IPS-20b (cell line): Measurements from ENCODE around the gene CORO6.
"Not testable (repeated sequence)": the region's sequence is repeated elsewhere in the genome, so short reads cannot be mapped to it uniquely, and the experiment has no call there.

Source experiments
- H3K27ac ChIP-seq: one replicate; pipeline ENCODE4 v1.5.1; 2013; ENCODE audit warnings: low read length
- H3K27me3 ChIP-seq: 2 replicates; pipeline ENCODE4 v1.6.1; 2013; ENCODE audit warnings: mild to moderate bottlenecking, low read length, inconsistent platforms; ENCODE audit not compliant: insufficient read depth
- H3K36me3 ChIP-seq: 2 replicates; pipeline ENCODE4 v1.6.1; 2013; ENCODE audit warnings: low read depth, mild to moderate bottlenecking, inconsistent platforms, low read length, moderate library complexity; ENCODE audit not compliant: insufficient read depth
- H3K4me1 ChIP-seq: 2 replicates; pipeline ENCODE4 v1.6.1; 2013; ENCODE audit warnings: mild to moderate bottlenecking, control low read depth, inconsistent platforms, low read length, moderate library complexity; ENCODE audit not compliant: insufficient read depth
- H3K4me3 ChIP-seq: 2 replicates; pipeline ENCODE4 v1.5.1; 2013; ENCODE audit warnings: mild to moderate bottlenecking, low read length, inconsistent platforms
- H3K9ac ChIP-seq: 2 replicates; pipeline ENCODE4 v1.6.1; 2013; ENCODE audit warnings: low read depth, mild to moderate bottlenecking, inconsistent platforms, low read length, moderate library complexity
- H3K9me3 ChIP-seq: 2 replicates; pipeline ENCODE4 v1.6.1; 2013; ENCODE audit warnings: mild to moderate bottlenecking, low read depth, low read length, inconsistent platforms; ENCODE audit not compliant: insufficient read depth

Gene CORO6

GRCh38 chr17:29652976-29653375, 30.3 kb upstream of the CORO6 start:
- H3K9ac ChIP-seq, result no peak overlapping the region
- no peak overlapping the region for H3K4me3 ChIP-seq
- H3K27me3 ChIP-seq, result no peaks in the 10 kb centered on the region
- no peak overlapping the region for H3K27ac ChIP-seq
- no peaks in the 10 kb centered on the region for H3K9me3 ChIP-seq
- no peaks in the 10 kb centered on the region for H3K36me3 ChIP-seq
- no peaks in the 10 kb centered on the region for H3K4me1 ChIP-seq

GRCh38 chr17:29651913-29652312, 29.2 kb upstream of the CORO6 start:
- H3K9me3 ChIP-seq, H3K4me3 ChIP-seq, H3K27me3 ChIP-seq, H3K27ac ChIP-seq, H3K9ac ChIP-seq, H3K4me1 ChIP-seq, H3K36me3 ChIP-seq: not testable (repeated sequence)

- Histone ChIP-seq H3K9ac (no peak overlapping the region), H3K4me3 (no peak overlapping the region), H3K27ac (no peak overlapping the region), H3K27me3 (no peaks in the 10 kb centered on the region), H3K4me1 (no peaks in the 10 kb centered on the region), H3K36me3 (no peaks in the 10 kb centered on the region), H3K9me3 (no peaks in the 10 kb centered on the region)
These were observed 27.7 kb upstream of the CORO6 start for GRCh38 chr17:29650396-29650795.

- H3K9me3 ChIP-seq, result no peaks in the 10 kb centered on the region
- no peaks in the 10 kb centered on the region for H3K4me1 ChIP-seq
- H3K36me3 ChIP-seq, result no peaks in the 10 kb centered on the region
- H3K27ac ChIP-seq, result no peak overlapping the region
- H3K9ac ChIP-seq, result no peak overlapping the region
- H3K27me3 ChIP-seq, result no peaks in the 10 kb centered on the region
- no peak overlapping the region for H3K4me3 ChIP-seq
These were observed 26.6 kb upstream of the CORO6 start for GRCh38 chr17:29649359-29649758.

GRCh38 chr17:29648005-29648404, 25.3 kb upstream of the CORO6 start:
- no peaks in the 10 kb centered on the region for H3K36me3 ChIP-seq
- H3K27ac ChIP-seq, result no peak overlapping the region
- H3K4me1 ChIP-seq, result no peaks in the 10 kb centered on the region
- no peaks in the 10 kb centered on the region for H3K27me3 ChIP-seq
- no peak overlapping the region for H3K9ac ChIP-seq
- no peaks in the 10 kb centered on the region for H3K9me3 ChIP-seq
- no peak overlapping the region for H3K4me3 ChIP-seq

GRCh38 chr17:29645515-29646051, 22.9 kb upstream of the CORO6 start:
- Histone ChIP-seq H3K27ac (no peak overlapping the region), H3K27me3 (no peaks in the 10 kb centered on the region), H3K36me3 (no peaks in the 10 kb centered on the region), H3K4me3 (no peak overlapping the region), H3K9me3 (no peaks in the 10 kb centered on the region), H3K9ac (no peak overlapping the region), H3K4me1 (no peaks in the 10 kb centered on the region)

GRCh38 chr17:29643817-29644160, 21.1 kb upstream of the CORO6 start:
- Histone ChIP-seq H3K27ac (no peak overlapping the region), H3K9me3 (no peaks in the 10 kb centered on the region), H3K9ac (no peak overlapping the region), H3K4me1 (peaks cover 4% of the 10 kb centered on the region; the same call in 1 of the 2 replicates), H3K36me3 (no peaks in the 10 kb centered on the region), H3K4me3 (no peak overlapping the region), H3K27me3 (no peaks in the 10 kb centered on the region)

GRCh38 chr17:29642171-29642611, 19.5 kb upstream of the CORO6 start:
- no peak overlapping the region for H3K9ac ChIP-seq
- peaks cover 4% of the 10 kb centered on the region; the same call in 1 of the 2 replicates for H3K4me1 ChIP-seq
- H3K27ac ChIP-seq, result no peak overlapping the region

GRCh38 chr17:29640981-29641642, 18.4 kb upstream of the CORO6 start:
- H3K36me3 ChIP-seq, result no peaks in the 10 kb centered on the region
- no peak overlapping the region for H3K9ac ChIP-seq
- H3K27me3 ChIP-seq, result no peaks in the 10 kb centered on the region
- no peak overlapping the region for H3K27ac ChIP-seq
- H3K4me3 ChIP-seq, result no peak overlapping the region
- H3K4me1 ChIP-seq, result peaks cover 4% of the 10 kb centered on the region; the same call in 1 of the 2 replicates
- H3K9me3 ChIP-seq, result no peaks in the 10 kb centered on the region

More at GRCh38 chr17:29642171-29642611, 19.5 kb upstream of the CORO6 start:
- no peaks in the 10 kb centered on the region for H3K9me3 ChIP-seq
- H3K27me3 ChIP-seq, result no peaks in the 10 kb centered on the region
- no peak overlapping the region for H3K4me3 ChIP-seq
- no peaks in the 10 kb centered on the region for H3K36me3 ChIP-seq

- Histone ChIP-seq H3K36me3 (no peaks in the 10 kb centered on the region), H3K4me1 (peaks cover 4% of the 10 kb centered on the region; the same call in 1 of the 2 replicates), H3K9ac (0 out of 2 replicates have a peak overlapping the region, but pooled peaks have one; percentile 30), H3K27ac (no peak overlapping the region), H3K4me3 (no peak overlapping the region), H3K27me3 (no peaks in the 10 kb centered on the region), H3K9me3 (no peaks in the 10 kb centered on the region)
These were observed 17.7 kb upstream of the CORO6 start for GRCh38 chr17:29640413-29640812.

GRCh38 chr17:29633886-29634285, 11.2 kb upstream of the CORO6 start:
- Histone ChIP-seq H3K9me3 (no peaks in the 10 kb centered on the region), H3K9ac (no peak overlapping the region), H3K27me3 (no peaks in the 10 kb centered on the region), H3K27ac (no peak overlapping the region), H3K4me1 (peaks cover 7% of the 10 kb centered on the region; the same call in 1 of the 2 replicates), H3K4me3 (no peak overlapping the region), H3K36me3 (peaks cover 13% of the 10 kb centered on the region)

GRCh38 chr17:29630630-29631193, 8.0 kb upstream of the CORO6 start:
- H3K4me1 ChIP-seq, result peaks cover 6% of the 10 kb centered on the region; the same call in 1 of the 2 replicates
- no peak overlapping the region for H3K4me3 ChIP-seq
- no peaks in the 10 kb centered on the region for H3K9me3 ChIP-seq
- H3K9ac ChIP-seq, result no peak overlapping the region
- H3K36me3 ChIP-seq, result peaks cover 13% of the 10 kb centered on the region
- no peaks in the 10 kb centered on the region for H3K27me3 ChIP-seq
- H3K27ac ChIP-seq, result no peak overlapping the region
